GM12891 (cell line): Measurements from ENCODE around the gene NACA.
A peak's percentile ranks its signal among the peaks of the same experiment; 100 is the strongest.

ENCODE experiments used
- POLR2A ChIP-seq: IDR thresholded peaks from 2 replicates; pipeline ENCODE4 v1.6.1; 2011; ENCODE audit warnings: low read depth, low read length, control low read depth
- POU2F2 ChIP-seq: IDR thresholded peaks from 2 replicates; pipeline ENCODE4 v1.6.1; 2011; ENCODE audit warnings: low read depth, mild to moderate bottlenecking, control low read depth, low read length, moderate library complexity
- SPI1 ChIP-seq: IDR thresholded peaks from 2 replicates; pipeline ENCODE4 v1.6.1; 2011; ENCODE audit warnings: low read depth, low read length, control low read depth
- TAF1 ChIP-seq: IDR thresholded peaks from 2 replicates; pipeline ENCODE4 v1.6.1; 2011; ENCODE audit warnings: low read depth, low read length, control low read depth

DNA sequence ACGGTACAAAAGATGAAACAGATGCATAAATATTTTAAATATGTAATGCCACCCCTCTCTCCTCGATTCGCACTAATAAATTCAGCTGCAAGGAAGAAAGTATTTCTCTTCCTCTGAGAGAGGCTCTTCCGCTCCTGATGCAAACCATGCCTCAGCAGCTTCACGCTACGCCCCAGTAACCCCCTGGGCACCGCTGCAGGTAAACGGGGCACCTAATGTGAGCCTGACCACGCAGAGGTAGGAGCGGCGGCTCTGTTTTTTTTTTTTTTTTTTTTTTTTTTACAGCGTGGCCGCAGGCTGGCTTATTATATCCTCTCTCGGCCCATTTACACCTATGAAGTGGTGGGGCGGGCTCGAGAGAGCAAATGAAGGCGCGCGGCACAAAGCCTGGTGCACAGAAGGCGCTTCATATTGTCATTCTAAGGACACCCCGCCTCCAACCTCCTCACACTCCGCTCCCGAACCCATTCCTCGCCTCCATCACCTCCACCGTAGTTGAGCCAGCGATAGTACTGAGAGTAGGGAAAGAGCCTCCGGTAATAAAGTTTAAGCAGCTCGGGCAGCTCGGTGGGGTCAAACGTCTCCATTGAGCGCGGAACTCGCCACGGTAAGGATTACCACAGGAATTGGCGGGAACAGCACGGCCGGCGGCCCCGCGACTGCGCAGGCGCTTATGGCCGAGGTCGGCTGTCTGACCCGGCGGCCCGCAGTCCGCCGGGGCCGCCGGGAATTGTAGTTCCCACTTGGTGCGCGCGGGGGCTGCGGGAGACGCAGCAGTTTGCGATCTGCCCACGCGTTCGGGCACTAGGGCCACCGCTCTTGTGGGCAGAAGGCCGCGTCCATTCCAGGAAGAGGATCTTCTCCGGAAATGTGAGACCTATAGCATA is 26.9 kb upstream of the NACA start, which contains the start of gene PRIM1:
- TF ChIP-seq TAF1 = no peak
- TF ChIP-seq POLR2A = peak; percentile 47; the same call in 1 of the 2 replicates
- no peak for TF ChIP-seq POU2F2
- TF ChIP-seq SPI1 = 0 out of 2 replicates have a peak, but pooled peaks have one; percentile 16
